C4-2B (cell line): ENCODE data around the gene HTR2C.

Experiments
- ZFX ChIP-seq: fragments of 450-650 bp; IDR thresholded peaks from 2 replicates; pipeline ENCODE4 v1.6.1; 2017
- TF ChIP-seq, protein P1 (sequence below): fragments of 450-650 bp; conservative IDR thresholded peaks from 2 replicates; pipeline ENCODE4 v1.5.1; 2017; ENCODE audit warnings: mild to moderate bottlenecking

DNA sequence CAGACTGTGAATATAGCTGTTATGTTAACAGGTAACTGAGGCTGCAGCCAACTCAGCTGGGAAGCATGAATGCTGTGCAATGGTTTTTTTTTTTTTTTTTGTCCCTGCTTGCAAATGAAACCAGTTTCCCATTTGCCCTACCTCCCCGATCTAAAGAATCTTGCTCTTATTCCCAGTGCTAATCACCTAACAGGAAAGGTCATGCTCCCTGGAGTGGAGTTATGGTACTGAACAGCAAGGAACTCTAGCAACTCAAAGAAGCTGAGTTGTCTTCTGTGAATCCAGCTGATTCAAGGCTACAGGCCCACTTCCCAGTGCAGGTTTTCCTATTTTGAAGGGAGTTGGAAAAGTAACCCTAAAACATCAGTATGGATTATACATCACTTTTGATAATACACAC, 52.1 kb downstream of the HTR2C start:
- TF ChIP-seq, protein P1, sequence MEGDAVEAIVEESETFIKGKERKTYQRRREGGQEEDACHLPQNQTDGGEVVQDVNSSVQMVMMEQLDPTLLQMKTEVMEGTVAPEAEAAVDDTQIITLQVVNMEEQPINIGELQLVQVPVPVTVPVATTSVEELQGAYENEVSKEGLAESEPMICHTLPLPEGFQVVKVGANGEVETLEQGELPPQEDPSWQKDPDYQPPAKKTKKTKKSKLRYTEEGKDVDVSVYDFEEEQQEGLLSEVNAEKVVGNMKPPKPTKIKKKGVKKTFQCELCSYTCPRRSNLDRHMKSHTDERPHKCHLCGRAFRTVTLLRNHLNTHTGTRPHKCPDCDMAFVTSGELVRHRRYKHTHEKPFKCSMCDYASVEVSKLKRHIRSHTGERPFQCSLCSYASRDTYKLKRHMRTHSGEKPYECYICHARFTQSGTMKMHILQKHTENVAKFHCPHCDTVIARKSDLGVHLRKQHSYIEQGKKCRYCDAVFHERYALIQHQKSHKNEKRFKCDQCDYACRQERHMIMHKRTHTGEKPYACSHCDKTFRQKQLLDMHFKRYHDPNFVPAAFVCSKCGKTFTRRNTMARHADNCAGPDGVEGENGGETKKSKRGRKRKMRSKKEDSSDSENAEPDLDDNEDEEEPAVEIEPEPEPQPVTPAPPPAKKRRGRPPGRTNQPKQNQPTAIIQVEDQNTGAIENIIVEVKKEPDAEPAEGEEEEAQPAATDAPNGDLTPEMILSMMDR, result no peak
- no peak for TF ChIP-seq ZFX
